Renal cortex interstitium (tissue), 15 donors: Measurements from ENCODE around the gene GTF2H2. TPM values are rescaled to one million over a fixed set of nuclear protein-coding genes. Genes with fewer than 3 reads are reported as not detected.
"Not testable (repeated sequence)": the region's sequence is repeated elsewhere in the genome, so short reads cannot be mapped to it uniquely, and the experiment has no call there.

Source experiments
- DNase-seq, 11 donors: peaks; one replicate each; pipeline ENCODE4 v3.0.0-alpha.2; 2013; ENCODE audit warnings: low read depth in 9 of 11, low spot score in 4 of 11; ENCODE audit errors: extremely low read depth in 1 of 11
- long read RNA-seq, 16 experiments: transcript quantifications; one replicate each; lab custom pipeline, GENCODE V29; 2026
- polyA plus RNA-seq, 3 donors: library from polyadenylated mRNA; unstranded; fragments of 120-200 nt; gene quantifications; one replicate each; pipeline ENCODE4 v1.2.1, GENCODE V29; 2013; ENCODE audit not compliant: insufficient read length in 3 of 3

Gene GTF2H2
- polyA plus RNA-seq = 10 to 100 TPM; 13.1 to 32.0 (median 23.4) TPM
- long read RNA-seq, donor 1, partial matches to known transcripts = 0 of 1 reads
- long read RNA-seq, donor 1, other reads (novel, unspliced or antisense) = 0 of 1 reads
- long read RNA-seq, donor 2, partial matches to known transcripts = 0 of 1 reads
- long read RNA-seq, donor 2, other reads (novel, unspliced or antisense) = 0 of 1 reads
- long read RNA-seq, donor 3, full-length matches to known transcripts = 3 of 3 reads
- long read RNA-seq, donor 3, partial matches to known transcripts = 0 of 3 reads
- long read RNA-seq, donor 3, other reads (novel, unspliced or antisense) = 0 of 3 reads
- long read RNA-seq, donor 4, full-length matches to known transcripts = 4 of 4 reads
- long read RNA-seq, donor 4, partial matches to known transcripts = 0 of 4 reads
- long read RNA-seq, donor 4, other reads (novel, unspliced or antisense) = 0 of 4 reads
- long read RNA-seq, donor 5 = 0 reads
- long read RNA-seq, donor 6, full-length matches to known transcripts = 3 of 3 reads
- long read RNA-seq, donor 6, partial matches to known transcripts = 0 of 3 reads
- long read RNA-seq, donor 6, other reads (novel, unspliced or antisense) = 0 of 3 reads
- long read RNA-seq, donor 7, full-length matches to known transcripts = 1 of 1 reads
- long read RNA-seq, donor 7, partial matches to known transcripts = 0 of 1 reads
- long read RNA-seq, donor 7, other reads (novel, unspliced or antisense) = 0 of 1 reads
- long read RNA-seq, donor 8 = 0 reads
- long read RNA-seq, donor 9, full-length matches to known transcripts = 2 of 2 reads
- long read RNA-seq, donor 9, partial matches to known transcripts = 0 of 2 reads
- long read RNA-seq, donor 9, other reads (novel, unspliced or antisense) = 0 of 2 reads
- long read RNA-seq, donor 10, full-length matches to known transcripts = 3 of 3 reads
- long read RNA-seq, donor 10, partial matches to known transcripts = 0 of 3 reads
- long read RNA-seq, donor 10, other reads (novel, unspliced or antisense) = 0 of 3 reads
- long read RNA-seq, donor 11, full-length matches to known transcripts = 3 of 3 reads
- long read RNA-seq, donor 11, partial matches to known transcripts = 0 of 3 reads
- long read RNA-seq, donor 11, other reads (novel, unspliced or antisense) = 0 of 3 reads
- long read RNA-seq, donor 12 = 0 reads
- long read RNA-seq, donor 13 = 0 reads
- long read RNA-seq, donor 14, partial matches to known transcripts = 0 of 1 reads
- long read RNA-seq, donor 14, other reads (novel, unspliced or antisense) = 0 of 1 reads
- long read RNA-seq, donor 15 = 0 reads
- long read RNA-seq, donor 16, full-length matches to known transcripts = 5 of 5 reads
- long read RNA-seq, donor 16, partial matches to known transcripts = 0 of 5 reads
- long read RNA-seq, donor 16, other reads (novel, unspliced or antisense) = 0 of 5 reads

GRCh38 chr5:71067262-71067928 lies at the start of gene GTF2H2:
Gene GTF2H2 (minus strand): TSS chr5:71067676. CDS start chr5:71062763, 4,913 bp downstream.
- DNase-seq = not testable (repeated sequence)

GRCh38 chr5:71109730-71110275 lies 42.3 kb upstream of the GTF2H2 start:
- not testable (repeated sequence) for DNase-seq

- not testable (repeated sequence) for DNase-seq
Observed at GRCh38 chr5:71099996-71100395, 32.5 kb upstream of the GTF2H2 start.

GRCh38 chr5:71097930-71098203 lies 30.4 kb upstream of the GTF2H2 start:
- not testable (repeated sequence) for DNase-seq

- DNase-seq = not testable (repeated sequence)
Observed at GRCh38 chr5:71097173-71097929, 29.9 kb upstream of the GTF2H2 start.

GRCh38 chr5:71089773-71090172 lies 22.3 kb upstream of the GTF2H2 start:
- not testable (repeated sequence) for DNase-seq

GRCh38 chr5:71088754-71089153 lies 21.3 kb upstream of the GTF2H2 start:
- DNase-seq = not testable (repeated sequence)

- DNase-seq = not testable (repeated sequence)
Observed at GRCh38 chr5:71086145-71086544, 18.7 kb upstream of the GTF2H2 start.

GRCh38 chr5:71084280-71085063 lies 17.0 kb upstream of the GTF2H2 start:
- DNase-seq = not testable (repeated sequence)

GRCh38 chr5:71082898-71083297 lies 15.4 kb upstream of the GTF2H2 start:
- DNase-seq = not testable (repeated sequence)

GRCh38 chr5:71082340-71082739 lies 14.9 kb upstream of the GTF2H2 start:
- DNase-seq = not testable (repeated sequence)

GRCh38 chr5:71061322-71061721 lies 6.2 kb downstream of the GTF2H2 start:
- not testable (repeated sequence) for DNase-seq

- not testable (repeated sequence) for DNase-seq
Observed at GRCh38 chr5:71059426-71059825, 8.1 kb downstream of the GTF2H2 start.

GRCh38 chr5:71044808-71045207 lies 22.7 kb downstream of the GTF2H2 start:
- DNase-seq = not testable (repeated sequence)

GRCh38 chr5:71044128-71044527 lies 23.3 kb downstream of the GTF2H2 start:
- DNase-seq = not testable (repeated sequence)

- DNase-seq = not testable (repeated sequence)
Observed at GRCh38 chr5:71031046-71031776, 36.3 kb downstream of the GTF2H2 start.
